Cardiac fibroblast (primary cell): ENCODE measurements around the gene WNT2B.
A peak's percentile ranks its signal among the peaks of the same experiment; 100 is the strongest.

ENCODE experiments used
- DNase-seq, 2 donors: peaks; one replicate each; pipeline versions ENCODE4 v3.0.0 to v3.0.0-alpha.2; 2010; ENCODE audit warnings: low read depth in 2 of 2
- H3K4me3 ChIP-seq, 2 donors: replicated peaks in 1 of 2; 1 replicate in 1 of 2; 2 replicates in 1 of 2; pipeline ENCODE4 v1.5.1; 2011; ENCODE audit warnings: low read depth in 2 of 2, low read length in 2 of 2, mild to moderate bottlenecking in 2 of 2, moderate library complexity in 1 of 2
- TF ChIP-seq, protein P1 (sequence below): IDR thresholded peaks from one replicate; pipeline ENCODE4 v1.5.1; 2011; ENCODE audit warnings: low read depth, mild to moderate bottlenecking, low read length, inconsistent platforms

Gene WNT2B

DNA sequence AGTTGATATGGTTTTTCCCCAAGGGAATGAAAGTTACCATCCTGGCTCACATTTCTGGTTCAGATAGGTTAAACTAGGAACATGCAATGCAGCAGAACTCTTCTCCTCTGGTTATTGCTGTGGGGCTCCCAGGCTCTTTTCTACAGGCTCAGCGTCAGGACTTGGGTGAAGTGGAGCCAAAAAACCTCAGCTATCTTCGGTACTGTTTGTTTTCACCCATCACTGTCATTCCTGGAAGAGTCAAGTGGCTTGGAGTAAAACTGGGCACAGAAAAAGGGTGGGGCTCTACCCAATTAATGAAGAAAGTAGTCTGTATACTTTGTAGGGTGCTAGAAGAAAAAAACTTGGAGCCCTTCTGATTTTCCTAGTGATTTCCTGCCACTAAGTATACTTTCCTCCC lies 9.4 kb downstream of the WNT2B start:
- TF ChIP-seq, protein P1, sequence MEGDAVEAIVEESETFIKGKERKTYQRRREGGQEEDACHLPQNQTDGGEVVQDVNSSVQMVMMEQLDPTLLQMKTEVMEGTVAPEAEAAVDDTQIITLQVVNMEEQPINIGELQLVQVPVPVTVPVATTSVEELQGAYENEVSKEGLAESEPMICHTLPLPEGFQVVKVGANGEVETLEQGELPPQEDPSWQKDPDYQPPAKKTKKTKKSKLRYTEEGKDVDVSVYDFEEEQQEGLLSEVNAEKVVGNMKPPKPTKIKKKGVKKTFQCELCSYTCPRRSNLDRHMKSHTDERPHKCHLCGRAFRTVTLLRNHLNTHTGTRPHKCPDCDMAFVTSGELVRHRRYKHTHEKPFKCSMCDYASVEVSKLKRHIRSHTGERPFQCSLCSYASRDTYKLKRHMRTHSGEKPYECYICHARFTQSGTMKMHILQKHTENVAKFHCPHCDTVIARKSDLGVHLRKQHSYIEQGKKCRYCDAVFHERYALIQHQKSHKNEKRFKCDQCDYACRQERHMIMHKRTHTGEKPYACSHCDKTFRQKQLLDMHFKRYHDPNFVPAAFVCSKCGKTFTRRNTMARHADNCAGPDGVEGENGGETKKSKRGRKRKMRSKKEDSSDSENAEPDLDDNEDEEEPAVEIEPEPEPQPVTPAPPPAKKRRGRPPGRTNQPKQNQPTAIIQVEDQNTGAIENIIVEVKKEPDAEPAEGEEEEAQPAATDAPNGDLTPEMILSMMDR, result no peak
- H3K4me3 ChIP-seq, result no peak overlapping the region
- DNase-seq, result no peak

DNA sequence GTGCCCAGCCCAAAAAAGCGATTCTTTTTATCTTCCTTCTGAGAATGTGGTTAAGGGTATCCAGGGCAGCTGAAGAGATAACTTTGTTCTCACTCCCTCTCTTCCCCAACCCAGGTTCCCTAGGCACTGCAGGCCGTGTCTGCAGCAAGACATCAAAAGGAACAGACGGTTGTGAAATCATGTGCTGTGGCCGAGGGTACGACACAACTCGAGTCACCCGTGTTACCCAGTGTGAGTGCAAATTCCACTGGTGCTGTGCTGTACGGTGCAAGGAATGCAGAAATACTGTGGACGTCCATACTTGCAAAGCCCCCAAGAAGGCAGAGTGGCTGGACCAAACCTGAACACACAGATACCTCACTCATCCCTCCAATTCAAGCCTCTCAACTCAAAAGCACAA lies 11.4 kb downstream of the WNT2B start:
- DNase-seq, result no peak

DNA sequence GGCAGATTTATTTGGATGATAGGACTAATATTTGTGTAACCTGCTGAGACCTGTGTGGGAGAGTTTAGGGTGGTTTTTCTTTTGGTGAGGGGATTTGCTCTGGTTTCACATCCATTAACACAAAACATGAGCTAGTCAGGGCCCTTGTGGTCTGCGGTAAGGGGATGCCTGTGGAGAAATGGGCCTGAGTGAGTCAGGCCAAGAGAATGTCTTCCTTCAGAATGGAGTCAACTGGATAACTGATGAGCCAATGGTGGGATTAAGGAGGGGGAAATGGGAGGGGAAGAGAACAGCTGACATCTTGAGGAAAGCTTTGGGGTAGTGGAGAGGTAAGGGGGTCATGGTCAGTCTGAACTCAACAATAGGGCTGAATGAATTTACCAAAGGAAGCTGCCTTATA lies 13.9 kb downstream of the WNT2B start:
- H3K4me3 ChIP-seq, result no peak overlapping the region
- peak; percentile 81 to 92 for DNase-seq
- TF ChIP-seq, protein P1, result no peak

More for the DNA sequence above, 11.4 kb downstream of the WNT2B start:
- TF ChIP-seq, protein P1, result no peak
- H3K4me3 ChIP-seq, result no peak overlapping the region

DNA sequence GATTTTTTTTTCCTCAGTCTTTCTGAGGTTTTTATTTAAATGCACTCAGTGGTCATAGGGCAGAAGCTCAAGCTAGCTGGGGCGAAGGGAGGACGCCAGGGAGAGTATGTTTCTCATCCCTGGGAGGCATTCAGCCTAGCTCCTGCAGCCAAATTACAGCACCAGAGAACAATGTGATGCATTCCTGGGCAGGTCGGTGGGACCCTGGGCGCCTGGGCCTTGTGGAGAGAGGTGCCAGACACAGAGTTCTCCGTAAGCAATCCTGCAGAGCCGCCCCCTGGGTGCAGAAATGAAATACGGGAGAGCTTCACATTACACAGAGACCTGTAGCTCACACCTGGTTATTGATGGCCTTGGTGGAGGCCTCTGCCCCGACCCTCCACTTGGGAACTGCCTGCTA lies 15.5 kb downstream of the WNT2B start:
- TF ChIP-seq, protein P1, result no peak
- DNase-seq, result peak; percentile 72 to 83
- no peak overlapping the region for H3K4me3 ChIP-seq

DNA sequence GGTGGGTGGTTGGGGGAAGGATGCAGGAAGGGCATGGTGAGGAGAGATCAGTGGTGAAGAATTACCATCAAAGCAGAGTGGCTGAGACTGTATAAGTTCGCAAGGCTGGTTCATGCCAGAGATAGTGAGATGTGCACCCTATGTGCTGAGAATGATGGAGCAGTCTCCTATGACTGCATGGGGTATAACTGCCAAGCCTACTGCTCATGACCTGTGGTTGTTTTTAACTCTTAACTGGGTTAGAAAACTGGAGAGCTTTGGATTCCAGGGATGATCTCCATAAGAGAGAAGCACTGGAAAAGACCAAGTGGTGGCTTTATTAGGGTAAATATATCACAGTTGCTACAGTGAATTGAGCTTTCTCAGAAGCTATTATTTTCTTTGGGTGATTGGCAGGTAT lies 16.2 kb downstream of the WNT2B start:
- H3K4me3 ChIP-seq, result no peak overlapping the region
- DNase-seq, result no peak
- TF ChIP-seq, protein P1, result no peak

DNA sequence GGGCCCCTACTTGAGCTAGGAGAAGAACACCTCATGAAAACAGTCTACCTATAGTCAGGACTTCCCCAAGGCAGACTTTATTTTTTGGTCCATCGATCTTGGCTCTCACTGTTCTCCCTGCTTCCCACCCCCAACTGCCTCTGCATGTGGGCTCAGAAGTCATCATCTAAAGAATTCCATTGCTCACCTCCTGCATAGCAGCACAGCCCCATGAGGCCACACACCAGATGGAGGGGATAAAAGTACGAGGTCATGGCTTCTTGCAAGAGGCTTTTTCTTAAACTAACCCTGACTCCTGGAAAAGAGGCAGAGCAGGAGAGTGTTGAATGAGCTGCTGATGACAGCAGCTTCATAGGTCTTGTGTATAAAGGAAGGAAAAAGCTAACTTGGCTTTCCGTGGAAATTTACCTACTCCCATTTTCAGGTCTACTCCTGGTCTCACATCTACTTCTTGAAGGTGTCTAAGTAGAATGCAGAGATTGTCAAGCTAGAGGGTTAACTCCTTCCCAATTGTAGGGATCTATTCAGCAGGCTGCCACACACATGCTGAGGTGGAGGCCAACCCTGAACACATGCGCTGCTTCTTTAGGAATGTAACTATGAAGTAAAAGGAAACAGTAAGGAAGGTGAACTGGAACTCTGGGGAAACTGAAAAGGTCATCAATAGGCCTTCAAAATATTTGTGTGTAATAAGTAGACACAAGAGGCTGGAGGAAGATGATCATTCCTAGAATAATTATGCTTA lies 18.7 kb downstream of the WNT2B start:
- peak; percentile 37 to 75 for DNase-seq
- H3K4me3 ChIP-seq, result no peak overlapping the region
- TF ChIP-seq, protein P1, result no peak

DNA sequence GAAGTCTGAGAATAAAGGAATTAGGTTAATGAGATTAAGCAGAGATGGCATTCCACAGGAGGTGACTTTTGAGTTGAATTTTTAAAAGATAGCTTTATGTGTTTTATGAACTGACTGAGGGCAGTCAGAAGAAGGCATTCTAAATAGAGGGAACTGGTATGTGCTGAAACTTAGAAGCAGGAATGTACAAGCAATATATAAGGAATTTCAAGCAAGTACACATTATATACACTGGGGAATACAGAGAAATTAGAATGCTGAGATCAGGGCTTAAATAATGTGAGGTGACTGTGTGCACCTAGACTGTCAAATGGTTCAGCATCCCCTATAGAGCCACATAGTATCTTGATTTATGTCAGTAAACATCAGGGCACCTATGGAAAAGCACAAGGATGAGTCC lies 19.3 kb downstream of the WNT2B start:
- H3K4me3 ChIP-seq, result no peak overlapping the region
- TF ChIP-seq, protein P1, result no peak
- peak in 1 of 2 donors; percentile 52 for DNase-seq
